Ovary (tissue), 9 donors: ENCODE results near the gene SPAG4. TPM values are rescaled to one million over a fixed set of nuclear protein-coding genes. Genes with fewer than 3 reads are reported as not detected.

Experiments
- DNase-seq, 5 donors: peaks; one replicate each; pipeline ENCODE4 v3.0.0-alpha.2; 2019 to 2020
- H3K27ac ChIP-seq, 2 donors: fragments of 200-600 bp; one replicate each; pipeline versions ENCODE4 v1.5.1 to v1.8.0; 2019 to 2022
- H3K27me3 ChIP-seq: fragments of 200-600 bp; one replicate; pipeline ENCODE4 v1.8.0; 2022
- H3K36me3 ChIP-seq: fragments of 200-600 bp; sonication (generic); one replicate; pipeline ENCODE4 v1.5.1; 2019
- H3K4me1 ChIP-seq: one replicate; pipeline ENCODE4 v1.8.1; 2013; ENCODE audit warnings: mild to moderate bottlenecking, moderate library complexity; ENCODE audit not compliant: insufficient read depth
- H3K4me3 ChIP-seq: fragments of 200-600 bp; sonication (generic); one replicate; pipeline ENCODE4 v1.5.1; 2017
- H3K9me3 ChIP-seq, 2 donors: fragments of 200-600 bp in 1 of 2; sonication (generic) in 1 of 2; one replicate each; pipeline versions ENCODE4 v1.5.1 to v1.8.1; 2013 to 2019; ENCODE audit warnings: mild to moderate bottlenecking in 1 of 2, moderate library complexity in 1 of 2
- CTCF ChIP-seq, 3 donors: fragments of 450-650 bp in 2 of 3; fragments of 200-600 bp in 1 of 3; IDR thresholded peaks; one replicate each; pipeline versions ENCODE4 v1.5.1 to v1.8.0; 2016 to 2022; ENCODE audit warnings: antibody characterized with exemption in 3 of 3, mild to moderate bottlenecking in 1 of 3
- EP300 ChIP-seq: sonication (generic); formaldehyde crosslinking; IDR thresholded peaks from one replicate; pipeline ENCODE4 v1.6.1; 2017; ENCODE audit warnings: antibody characterized with exemption
- POLR2A ChIP-seq: fragments of 450-650 bp; IDR thresholded peaks from one replicate; pipeline ENCODE4 v1.6.1; 2017; ENCODE audit warnings: antibody characterized with exemption, mild to moderate bottlenecking, moderate library complexity
- WGBS, 3 donors: extraction: QIAGEN DNeasy Blood & Tissue Kit in 1 of 3; methylation state at CpG; one replicate each; pipeline versions ENCODE4 v1.1.5 to v1.1.7; 2013 to 2017; 5-methylcytosine and 5-hydroxymethylcytosine counted together
- intact Hi-C, 4 donors: fragments of 100-400 bp; cut with DNase I; formaldehyde crosslinking; loops; one replicate each; pipeline versions ENCODE4 v1.11.0 to v1.15.1; 2022 to 2023
- polyA plus RNA-seq, 2 donors: library from polyadenylated mRNA; stranded (reverse); fragments of 200-250 nt in 1 of 2; fragments of 350-450 nt in 1 of 2; fragmentation: Illumina TruSeq in 1 of 2; extraction: RNeasy Lipid Tissue Mini Kit (QIAGEN cat#74804) in 1 of 2; gene quantifications; one replicate each; pipeline ENCODE4 v1.2.3, GENCODE V29; 2013 to 2014
- total RNA-seq, 7 donors: library from RNA; depleted of rRNA in 2 of 7; stranded (reverse); fragments of >200 nt in 2 of 7; fragmentation: NEBNext Ultra II Directional in 3 of 7; extraction: Animal tissue kit (Norgen Biotek cat#: 25700) in 3 of 7; gene quantifications; one replicate each; pipeline versions ENCODE4 v1.1.0 to v1.2.4, GENCODE V29; 2016 to 2023
- donor health status: DM: no; HTN: no; CAD: no; lungs with moderate emphysema.
- donor health status: DM: no; HTN: no; CAD: no.
- donor health status: Bipolar disorder and iron deficiency.
- donor health status: DM: yes; HTN: yes; CAD: no.
- donor health status: DM: no; HTN: no; CAD: no.
- donor health status: DM: yes; HTN: yes; CAD: no.

The SPAG4 gene
- total and polyA plus RNA-seq, 9 donors, result 1.00 to 12.8 (median 9.6) TPM

- TF ChIP-seq POLR2A, result no peak
- TF ChIP-seq CTCF (IDR thresholded peaks at IDR 0.05), result no peak
- TF ChIP-seq EP300, result no peak
- H3K27ac ChIP-seq, result no peak overlapping the region
- no peaks in the 10 kb centered on the region for H3K4me1 ChIP-seq
- no peaks in the 10 kb centered on the region for H3K9me3 ChIP-seq
- no peaks in the 10 kb centered on the region for H3K36me3 ChIP-seq
- no peak overlapping the region for H3K4me3 ChIP-seq
- WGBS, 3 donors, result 95 to 98% (median 97%) methylated on average over 8 of the region's 8 CpGs
- intact Hi-C loops, result no loop called here
- DNase-seq, result no peak
- no peaks in the 10 kb centered on the region for H3K27me3 ChIP-seq
Measured at GRCh38 chr20:35627121-35627520, 11.5 kb downstream of the SPAG4 start.

- Histone ChIP-seq H3K36me3 (no peaks in the 10 kb centered on the region), H3K9me3 (no peaks in the 10 kb centered on the region), H3K4me1 (no peaks in the 10 kb centered on the region), H3K27ac (no peak overlapping the region), H3K4me3 (no peak overlapping the region), H3K27me3 (no peaks in the 10 kb centered on the region)
- 92 to 95% (median 94%) methylated on average over 12 of the region's 12 CpGs for WGBS, 3 donors
- no peak for DNase-seq
- no peak for TF ChIP-seq CTCF (IDR thresholded peaks at IDR 0.05)
- TF ChIP-seq EP300, result no peak
- TF ChIP-seq POLR2A, result no peak
- intact Hi-C loops, result no loop called here
Measured at GRCh38 chr20:35629427-35630145, 14.0 kb downstream of the SPAG4 start.

GRCh38 chr20:35630636-35631035 lies 15.0 kb downstream of the SPAG4 start:
- 92 to 95% (median 93%) methylated on average over 4 of the region's 4 CpGs for WGBS, 3 donors
- H3K36me3 ChIP-seq, result no peaks in the 10 kb centered on the region

GRCh38 chr20:35632539-35633115 lies 17.0 kb downstream of the SPAG4 start:
- no peak for TF ChIP-seq POLR2A
- no peak for TF ChIP-seq CTCF (IDR thresholded peaks at IDR 0.05)
- TF ChIP-seq EP300, result no peak
- H3K36me3 ChIP-seq, result no peaks in the 10 kb centered on the region
- H3K4me3 ChIP-seq, result no peak overlapping the region
- WGBS, 3 donors, result 94 to 96% (median 94%) methylated on average over 13 of the region's 13 CpGs
- DNase-seq, result no peak
- no peaks in the 10 kb centered on the region for H3K27me3 ChIP-seq
- H3K27ac ChIP-seq, result no peak overlapping the region
- H3K4me1 ChIP-seq, result peaks cover 7% of the 10 kb centered on the region
- no peaks in the 10 kb centered on the region for H3K9me3 ChIP-seq
- intact Hi-C loops, result no loop called here

More at GRCh38 chr20:35630636-35631035, 15.0 kb downstream of the SPAG4 start:
- Histone ChIP-seq H3K27me3 (no peaks in the 10 kb centered on the region), H3K9me3 (no peaks in the 10 kb centered on the region), H3K4me1 (peaks cover 4% of the 10 kb centered on the region), H3K27ac (no peak overlapping the region), H3K4me3 (no peak overlapping the region)
- intact Hi-C loops, result no loop called here
- no peak for DNase-seq
- TF ChIP-seq CTCF (IDR thresholded peaks at IDR 0.05), result no peak
- TF ChIP-seq EP300, result no peak
- no peak for TF ChIP-seq POLR2A
